DOHH2 (cell line): Measurements from ENCODE around the gene ASB5.

ENCODE experiments used
- H3F3A ChIP-seq: fragments of 200-600 bp; sonication (generic), shearing (Covaris generic); 2 replicates; pipeline ENCODE4 v1.6.0; 2016; ENCODE audit warnings: antibody characterized with exemption, mild to moderate bottlenecking; ENCODE audit not compliant: control insufficient read depth, insufficient read depth
- H3K27ac ChIP-seq: fragments of 200-600 bp; sonication (generic); 2 replicates; pipeline ENCODE4 v1.5.1; 2014; ENCODE audit warnings: low read depth, mild to moderate bottlenecking, low read length, moderate library complexity
- H3K27me3 ChIP-seq: fragments of 200-600 bp; sonication (generic); 2 replicates; pipeline ENCODE4 v1.6.1; 2014; ENCODE audit warnings: mild to moderate bottlenecking, low read length, mixed read lengths; ENCODE audit not compliant: control insufficient read depth
- H3K36me3 ChIP-seq: fragments of 200-600 bp; sonication (generic); 2 replicates; pipeline ENCODE4 v1.6.1; 2014; ENCODE audit warnings: mild to moderate bottlenecking, low read length, moderate library complexity, mixed read lengths; ENCODE audit not compliant: control insufficient read depth
- H3K4me1 ChIP-seq: fragments of 200-600 bp; sonication (generic); 2 replicates; pipeline ENCODE4 v1.6.1; 2014; ENCODE audit warnings: mild to moderate bottlenecking, low read length, mixed read lengths; ENCODE audit not compliant: control insufficient read depth
- H3K4me2 ChIP-seq: fragments of 200-600 bp; sonication (generic); 2 replicates; pipeline ENCODE4 v1.6.0; 2014; ENCODE audit warnings: mild to moderate bottlenecking, low read length, moderate library complexity
- H3K4me3 ChIP-seq: fragments of 200-600 bp; sonication (generic); 2 replicates; pipeline ENCODE4 v1.5.1; 2014; ENCODE audit warnings: mild to moderate bottlenecking, low read length, mixed read lengths
- H3K79me2 ChIP-seq: fragments of 200-600 bp; sonication (generic); 2 replicates; pipeline ENCODE4 v1.6.1; 2014; ENCODE audit warnings: mild to moderate bottlenecking, low read length, mixed read lengths; ENCODE audit not compliant: control insufficient read depth
- H3K9me2 ChIP-seq: fragments of 200-600 bp; sonication (generic); replicated peaks from 2 replicates; pipeline ENCODE4 v1.6.1; 2014; ENCODE audit warnings: mild to moderate bottlenecking, low read length, mixed read lengths; ENCODE audit not compliant: control insufficient read depth
- H3K9me3 ChIP-seq: fragments of 200-600 bp; sonication (generic); 2 replicates; pipeline ENCODE4 v1.6.1; 2014; ENCODE audit warnings: antibody characterized with exemption, low read length, mixed read lengths; ENCODE audit not compliant: control insufficient read depth, insufficient read depth
- H4K20me1 ChIP-seq: fragments of 200-600 bp; sonication (generic); 2 replicates; pipeline ENCODE4 v1.6.0; 2014; ENCODE audit warnings: low read depth, mild to moderate bottlenecking, antibody characterized with exemption, low read length, moderate library complexity; ENCODE audit not compliant: control insufficient read depth, insufficient read depth
- EZH2phosphoT487 ChIP-seq: fragments of 200-600 bp; sonication (generic); IDR thresholded peaks from 2 replicates; pipeline ENCODE4 v1.6.1; 2017; ENCODE audit warnings: borderline replicate concordance, mild to moderate bottlenecking, antibody characterized with exemption, low read length, moderate library complexity, mixed read lengths
- TF ChIP-seq, protein P1 (sequence below): fragments of 200-600 bp; sonication (generic); IDR thresholded peaks from one replicate; pipeline ENCODE4 v1.5.1; 2014; ENCODE audit warnings: antibody characterized with exemption, mild to moderate bottlenecking, low read depth, low read length; ENCODE audit not compliant: poor library complexity, severe bottlenecking

The ASB5 gene

DNA sequence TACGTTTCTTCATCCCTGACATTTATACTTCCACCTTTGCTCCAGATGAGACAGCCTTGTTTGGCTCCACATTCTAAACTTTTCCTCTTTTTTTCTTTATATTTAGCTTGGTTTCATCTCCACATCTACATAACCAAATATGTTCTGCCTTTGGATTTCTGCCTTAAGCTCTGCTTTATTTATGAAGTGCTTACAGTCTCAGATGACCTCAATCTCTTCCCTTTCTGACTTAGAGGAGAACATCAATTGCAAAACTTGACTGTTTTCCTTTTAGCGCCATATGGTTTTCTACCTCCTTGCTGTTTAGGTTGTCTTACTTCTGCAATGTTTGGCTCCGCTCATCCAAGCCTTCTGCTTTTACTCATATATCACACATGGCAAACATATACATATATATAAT lies 7.5 kb downstream of the ASB5 start:
- H3F3A ChIP-seq: no peaks in the 10 kb centered on the region
- no peak overlapping the region for H3K4me2 ChIP-seq
- TF ChIP-seq, protein P1, sequence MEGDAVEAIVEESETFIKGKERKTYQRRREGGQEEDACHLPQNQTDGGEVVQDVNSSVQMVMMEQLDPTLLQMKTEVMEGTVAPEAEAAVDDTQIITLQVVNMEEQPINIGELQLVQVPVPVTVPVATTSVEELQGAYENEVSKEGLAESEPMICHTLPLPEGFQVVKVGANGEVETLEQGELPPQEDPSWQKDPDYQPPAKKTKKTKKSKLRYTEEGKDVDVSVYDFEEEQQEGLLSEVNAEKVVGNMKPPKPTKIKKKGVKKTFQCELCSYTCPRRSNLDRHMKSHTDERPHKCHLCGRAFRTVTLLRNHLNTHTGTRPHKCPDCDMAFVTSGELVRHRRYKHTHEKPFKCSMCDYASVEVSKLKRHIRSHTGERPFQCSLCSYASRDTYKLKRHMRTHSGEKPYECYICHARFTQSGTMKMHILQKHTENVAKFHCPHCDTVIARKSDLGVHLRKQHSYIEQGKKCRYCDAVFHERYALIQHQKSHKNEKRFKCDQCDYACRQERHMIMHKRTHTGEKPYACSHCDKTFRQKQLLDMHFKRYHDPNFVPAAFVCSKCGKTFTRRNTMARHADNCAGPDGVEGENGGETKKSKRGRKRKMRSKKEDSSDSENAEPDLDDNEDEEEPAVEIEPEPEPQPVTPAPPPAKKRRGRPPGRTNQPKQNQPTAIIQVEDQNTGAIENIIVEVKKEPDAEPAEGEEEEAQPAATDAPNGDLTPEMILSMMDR: no peak
- TF ChIP-seq EZH2phosphoT487: no peak
- no peaks in the 10 kb centered on the region for H3K4me1 ChIP-seq
- no peaks in the 10 kb centered on the region for H3K79me2 ChIP-seq
- no peak overlapping the region for H3K27ac ChIP-seq
- no peak overlapping the region for H3K4me3 ChIP-seq
- H3K9me2 ChIP-seq: no peaks in the 10 kb centered on the region
- H3K9me3 ChIP-seq: no peaks in the 10 kb centered on the region
- no peaks in the 10 kb centered on the region for H4K20me1 ChIP-seq
- no peaks in the 10 kb centered on the region for H3K36me3 ChIP-seq
- H3K27me3 ChIP-seq: no peaks in the 10 kb centered on the region

DNA sequence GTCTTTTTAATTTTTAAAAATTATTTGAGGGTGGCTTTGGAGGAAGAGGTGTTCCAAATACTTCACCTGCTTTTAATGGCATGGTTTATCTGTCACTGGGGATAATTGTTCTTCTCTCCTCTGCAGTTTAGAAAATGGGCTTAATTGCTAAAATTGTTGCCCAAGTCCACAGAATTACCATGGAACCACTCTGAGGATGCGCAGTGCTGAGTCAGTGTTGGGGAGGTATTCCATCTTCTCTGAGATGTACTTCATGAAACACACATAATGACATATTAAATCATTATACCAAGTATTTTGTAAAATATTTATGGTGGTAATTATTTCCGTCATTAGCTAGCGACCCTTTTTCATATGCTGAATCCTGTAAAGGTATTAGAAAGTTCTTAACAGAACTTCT lies 8.0 kb downstream of the ASB5 start:
- Histone ChIP-seq H3K4me1 (no peaks in the 10 kb centered on the region), H3K4me3 (no peak overlapping the region), H3K9me2 (no peaks in the 10 kb centered on the region), H3K36me3 (no peaks in the 10 kb centered on the region), H3K9me3 (no peaks in the 10 kb centered on the region), H3K27ac (no peak overlapping the region), H3K4me2 (no peak overlapping the region), H3F3A (no peaks in the 10 kb centered on the region), H4K20me1 (no peaks in the 10 kb centered on the region), H3K79me2 (no peaks in the 10 kb centered on the region), H3K27me3 (no peaks in the 10 kb centered on the region)
- TF ChIP-seq EZH2phosphoT487: no peak
- TF ChIP-seq, protein P1: no peak

DNA sequence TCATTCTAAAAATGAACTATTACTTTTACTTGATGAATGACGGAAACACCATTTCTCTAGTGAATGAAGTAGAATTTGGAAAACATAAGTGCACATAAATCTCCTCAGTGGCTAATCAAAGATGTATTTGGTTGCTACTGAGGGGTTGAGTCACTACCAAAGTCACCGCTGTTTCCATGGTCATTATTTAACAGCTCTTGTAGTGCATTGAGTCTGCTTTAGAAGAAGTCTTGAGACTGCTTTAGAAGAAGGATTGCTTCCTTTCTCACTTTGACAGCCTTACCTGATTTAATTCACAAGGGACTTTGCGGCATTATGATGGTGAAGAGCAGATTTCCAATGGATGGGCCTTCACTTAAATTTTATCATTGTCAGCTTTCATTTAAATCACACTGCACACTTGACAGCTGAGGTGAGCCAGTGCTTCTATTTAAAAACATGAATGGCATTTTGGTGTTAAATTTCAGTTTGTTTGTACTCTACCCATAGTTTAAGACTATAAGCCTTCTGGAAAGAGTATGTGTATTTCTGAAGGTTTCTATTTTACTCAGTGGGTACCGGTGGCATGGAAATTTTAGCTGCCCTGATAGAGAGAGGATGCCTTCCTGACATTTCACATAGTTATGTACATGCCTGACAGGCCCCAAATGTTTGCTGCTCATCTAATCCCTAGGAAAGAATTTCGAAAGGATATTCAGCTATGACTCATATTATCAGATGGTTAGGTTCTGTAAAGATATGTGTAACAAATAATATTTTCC lies 9.5 kb downstream of the ASB5 start:
- no peaks in the 10 kb centered on the region for H3F3A ChIP-seq
- no peak overlapping the region for H3K4me3 ChIP-seq
- TF ChIP-seq EZH2phosphoT487: no peak
- TF ChIP-seq, protein P1: no peak
- no peaks in the 10 kb centered on the region for H3K36me3 ChIP-seq
- no peaks in the 10 kb centered on the region for H3K9me3 ChIP-seq
- H3K79me2 ChIP-seq: no peaks in the 10 kb centered on the region
- no peaks in the 10 kb centered on the region for H4K20me1 ChIP-seq
- H3K27ac ChIP-seq: no peak overlapping the region
- H3K4me2 ChIP-seq: no peak overlapping the region
- H3K9me2 ChIP-seq: no peaks in the 10 kb centered on the region
- H3K27me3 ChIP-seq: no peaks in the 10 kb centered on the region
- no peaks in the 10 kb centered on the region for H3K4me1 ChIP-seq
